IMR-90 (cell line): ENCODE data around the gene DYNLT5. TPM values are rescaled to one million over a fixed set of nuclear protein-coding genes. Genes with fewer than 3 reads are reported as not detected.

ENCODE experiments used
- ATAC-seq: fragments of 200-7000 bp; cut with Tn5 transposase; 2 replicates; pipeline ENCODE4 v1.9.1; 2020; ENCODE audit warnings: low read depth, mild to moderate bottlenecking, moderate library complexity
- BruUV-seq: library from RNA; stranded (reverse); fragments of 400-500 nt; replicated peaks from 2 replicates; lab custom pipeline; 2021; lab: Mats Ljungman, UMichigan
- CTCF ChIA-PET: fragments of 300-600 bp; formaldehyde crosslinking; extraction: SDS; loops from one replicate; lab custom pipeline; 2021; ENCODE audit warnings: antibody characterized with exemption; lab: Yijun Ruan, JAX
- POLR2A ChIA-PET: fragments of 300-600 bp; sonication (Branson Sonifier 250); formaldehyde crosslinking; loops from one replicate; lab custom pipeline; 2022; ENCODE audit warnings: antibody characterized with exemption; ENCODE audit not compliant: unreplicated experiment; lab: Charles Lee
- DNase-seq: peaks from one replicate; pipeline ENCODE4 v3.0.0; 2013
- H2AFZ ChIP-seq: replicated peaks from 2 replicates; pipeline ENCODE3; 2013; ENCODE audit warnings: low read length, mild to moderate bottlenecking; ENCODE audit not compliant: poor library complexity
- H2AK5ac ChIP-seq: 2 replicates; pipeline ENCODE4 v1.6.1; 2013; ENCODE audit warnings: low read depth, low read length, inconsistent platforms
- H2AK9ac ChIP-seq: replicated peaks from 2 replicates; pipeline ENCODE3; 2013; ENCODE audit warnings: mild to moderate bottlenecking, low read depth, low read length, moderate library complexity; ENCODE audit not compliant: poor library complexity
- H2BK120ac ChIP-seq: 2 replicates; pipeline ENCODE4 v1.6.1; 2013; ENCODE audit warnings: low read depth, low read length, inconsistent platforms
- H2BK15ac ChIP-seq: 3 replicates; pipeline ENCODE4 v1.6.1; 2013; ENCODE audit warnings: low read depth, low read length, inconsistent platforms
- H2BK20ac ChIP-seq: 2 replicates; pipeline ENCODE4 v1.6.1; 2013; ENCODE audit warnings: low read depth, mild to moderate bottlenecking, inconsistent platforms, low read length, moderate library complexity
- H2BK5ac ChIP-seq: 2 replicates; pipeline ENCODE4 v1.6.1; 2013; ENCODE audit warnings: mild to moderate bottlenecking, low read depth, low read length, inconsistent platforms; ENCODE audit not compliant: poor library complexity, severe bottlenecking
- H3K14ac ChIP-seq: replicated peaks from 2 replicates; pipeline ENCODE4 v1.6.1; 2013; ENCODE audit warnings: low read depth, low read length, inconsistent platforms
- H3K18ac ChIP-seq: 2 replicates; pipeline ENCODE4 v1.6.1; 2013; ENCODE audit warnings: low read depth, low read length, control low read depth
- H3K23ac ChIP-seq: 2 replicates; pipeline ENCODE4 v1.6.1; 2013; ENCODE audit warnings: low read depth, low read length, inconsistent platforms
- H3K27ac ChIP-seq: 2 replicates; pipeline ENCODE4 v1.5.1; 2013; ENCODE audit warnings: mild to moderate bottlenecking, control low read depth, low read length; ENCODE audit not compliant: insufficient read depth
- H3K27me3 ChIP-seq: 2 replicates; pipeline ENCODE4 v1.6.1; 2013; ENCODE audit warnings: low read length; ENCODE audit not compliant: control insufficient read depth, insufficient read depth
- H3K36me3 ChIP-seq: 2 replicates; pipeline ENCODE4 v1.6.1; 2013; ENCODE audit warnings: low read length, mixed read lengths; ENCODE audit not compliant: control insufficient read depth, insufficient read depth
- H3K4ac ChIP-seq: 2 replicates; pipeline ENCODE4 v1.6.1; 2013; ENCODE audit warnings: low read depth, low read length, inconsistent platforms
- H3K4me1 ChIP-seq: 2 replicates; pipeline ENCODE4 v1.6.1; 2013; ENCODE audit warnings: low read length, mixed read lengths; ENCODE audit not compliant: control insufficient read depth, insufficient read depth
- H3K4me2 ChIP-seq: 2 replicates; pipeline ENCODE4 v1.6.1; 2013; ENCODE audit warnings: low read depth, mild to moderate bottlenecking, control low read depth, low read length, moderate library complexity
- H3K4me3 ChIP-seq: 2 replicates; pipeline ENCODE4 v1.5.1; 2013; ENCODE audit warnings: low read depth, mild to moderate bottlenecking, control low read depth, low read length, moderate library complexity; ENCODE audit not compliant: insufficient read depth
- H3K56ac ChIP-seq: 2 replicates; pipeline ENCODE4 v1.6.1; 2013; ENCODE audit warnings: low read length, inconsistent platforms; ENCODE audit not compliant: insufficient read depth; ENCODE audit errors: extremely low read depth
- H3K79me1 ChIP-seq, 2 experiments: 2 replicates each; pipeline ENCODE4 v1.6.1; 2013; ENCODE audit warnings: low read length in 2 of 2, inconsistent platforms in 1 of 2, low read depth in 1 of 2
- H3K9ac ChIP-seq: 2 replicates; pipeline ENCODE4 v1.6.1; 2013; ENCODE audit warnings: low read depth, low read length, control low read depth
- H3K9me1 ChIP-seq: 2 replicates; pipeline ENCODE4 v1.6.1; 2013; ENCODE audit warnings: low read length, inconsistent platforms; ENCODE audit not compliant: insufficient read depth
- H3K9me3 ChIP-seq: 2 replicates; pipeline ENCODE4 v1.6.1; 2013; ENCODE audit warnings: low read length; ENCODE audit not compliant: control insufficient read depth, insufficient read depth
- H4K20me1 ChIP-seq: 2 replicates; pipeline ENCODE4 v1.6.1; 2013; ENCODE audit warnings: low read length, inconsistent platforms; ENCODE audit not compliant: insufficient read depth
- H4K5ac ChIP-seq: 2 replicates; pipeline ENCODE4 v1.6.1; 2013; ENCODE audit warnings: mild to moderate bottlenecking, low read depth, low read length, control low read depth
- H4K8ac ChIP-seq, 2 experiments: 2 replicates each; pipeline ENCODE4 v1.6.1; 2013; ENCODE audit warnings: low read depth in 2 of 2, low read length in 2 of 2, control low read depth in 1 of 2, inconsistent platforms in 1 of 2
- H4K91ac ChIP-seq: 2 replicates; pipeline ENCODE4 v1.6.1; 2013; ENCODE audit warnings: low read depth, low read length, inconsistent platforms; ENCODE audit not compliant: insufficient read depth
- CEBPB ChIP-seq: IDR thresholded peaks from 2 replicates; pipeline ENCODE4 v1.6.1; 2012; ENCODE audit warnings: low read depth, low read length, improper control_type of control experiment
- CHD1 ChIP-seq: IDR thresholded peaks from 2 replicates; pipeline ENCODE4 v1.6.1; 2012; ENCODE audit warnings: low read depth, low read length, improper control_type of control experiment
- RAD21 ChIP-seq: IDR thresholded peaks from 2 replicates; pipeline ENCODE4 v1.6.1; 2012; ENCODE audit warnings: low read length, improper control_type of control experiment
- USF2 ChIP-seq: fragments of 150-350 bp; IDR thresholded peaks from 2 replicates; pipeline ENCODE4 v1.6.1; 2017; ENCODE audit warnings: mild to moderate bottlenecking, antibody characterized with exemption, low read length, low read depth
- WGBS, 2 experiments: methylation state at CpG; one replicate each; pipeline versions ENCODE4 v1.1.5 to v1.1.7; 2013; ENCODE audit warnings: missing lambda C conversion rate in 2 of 2; ENCODE audit not compliant: insufficient read length in 1 of 2; ENCODE audit errors: extremely low coverage in 2 of 2; 5-methylcytosine and 5-hydroxymethylcytosine counted together
- dilution Hi-C: fragments of 300-500 bp; cut with HindIII; formaldehyde crosslinking; loops from one replicate; pipeline ENCODE4 v1.14.3; 2018; ENCODE audit warnings: low sequenced_read_pairs; ENCODE audit not compliant: unreplicated experiment
- in situ Hi-C: fragments of 300-500 bp; cut with MboI; formaldehyde crosslinking; loops from 3 replicates; pipeline ENCODE4 v1.14.3; 2019; ENCODE audit warnings: low sequenced_read_pairs, inconsistent platforms, mixed read lengths
- intact Hi-C: fragments of 100-400 bp; cut with micrococcal nuclease; formaldehyde crosslinking; loops from 2 replicates; pipeline ENCODE4 v1.10.0; 2022
- polyA plus RNA-seq, 3 experiments: library from polyadenylated mRNA; depleted of rRNA; stranded (reverse); fragments of >200 nt; gene quantifications; 2 replicates each; pipeline ENCODE4 v1.2.3, GENCODE V29; 2012; ENCODE audit warnings: low replicate concordance in 1 of 3
- total RNA-seq: library from RNA; depleted of rRNA; stranded (reverse); fragments of >200 nt; gene quantifications from 2 replicates; pipeline ENCODE4 v1.2.3, GENCODE V29; 2012

The DYNLT5 gene
- total and polyA plus RNA-seq, 2 of the 4 experiments (the other 2 are of a cell fraction), result 0.12 to 0.18 TPM

- H3K4me3 ChIP-seq, result no peak overlapping the region
- no peaks in the 10 kb centered on the region for H4K20me1 ChIP-seq
- no peaks in the 10 kb centered on the region for H3K9me3 ChIP-seq
- ChIA-PET POLR2A (no interaction called here), CTCF (no interaction called here)
- H3K9ac ChIP-seq, result no peak overlapping the region
- H4K8ac ChIP-seq, result no peak overlapping the region
- no peak overlapping the region for H3K14ac ChIP-seq
- no peak overlapping the region for H3K27ac ChIP-seq
- H2AK9ac ChIP-seq, result no peak overlapping the region
- no peak overlapping the region for H3K18ac ChIP-seq
- H4K91ac ChIP-seq, result no peak overlapping the region
- no peaks in the 10 kb centered on the region for H3K9me1 ChIP-seq
- H2BK15ac ChIP-seq, result no peak overlapping the region
- H3K4me1 ChIP-seq, result no peaks in the 10 kb centered on the region
- H4K5ac ChIP-seq, result no peak overlapping the region
- TF ChIP-seq CHD1 (no peak), CEBPB (no peak), USF2 (no peak), RAD21 (no peak)
- ATAC-seq (no peak), DNase-seq (no peak)
- no peak overlapping the region for H2AFZ ChIP-seq
- BruUV-seq, result no TSS peak
- in situ Hi-C loops, result loop anchor here (25.0 kb wide), 1 partner anchor 717 kb away; no protein-coding TSS in a partner anchor
- no peaks in the 10 kb centered on the region for H3K79me1 ChIP-seq
- H3K4me2 ChIP-seq, result no peak overlapping the region
- H3K27me3 ChIP-seq, result peaks cover 4% of the 10 kb centered on the region
- no peak overlapping the region for H2BK20ac ChIP-seq
- no peak overlapping the region for H2AK5ac ChIP-seq
- 67% methylated on average over 3 of the region's 4 CpGs; no CpG with 5 or more reads in 1 of the 2 experiments for WGBS, 2 experiments
- H3K23ac ChIP-seq, result no peak overlapping the region
- dilution Hi-C loops, result no loop called here
- no peak overlapping the region for H3K4ac ChIP-seq
- no peaks in the 10 kb centered on the region for H3K36me3 ChIP-seq
- intact Hi-C loops, result no loop called here
- H3K56ac ChIP-seq, result no peak overlapping the region
- no peak overlapping the region for H2BK5ac ChIP-seq
- H2BK120ac ChIP-seq, result no peak overlapping the region
These were observed 18.4 kb downstream of the DYNLT5 start for GRCh38 chr1:66770694-66771093.
